ENCODE measurements around the gene SEPTIN5.
"Not testable (repeated sequence)": the region's sequence is repeated elsewhere in the genome, so short reads cannot be mapped to it uniquely, and the experiment has no call there.

SEPTIN5 gene

DNA sequence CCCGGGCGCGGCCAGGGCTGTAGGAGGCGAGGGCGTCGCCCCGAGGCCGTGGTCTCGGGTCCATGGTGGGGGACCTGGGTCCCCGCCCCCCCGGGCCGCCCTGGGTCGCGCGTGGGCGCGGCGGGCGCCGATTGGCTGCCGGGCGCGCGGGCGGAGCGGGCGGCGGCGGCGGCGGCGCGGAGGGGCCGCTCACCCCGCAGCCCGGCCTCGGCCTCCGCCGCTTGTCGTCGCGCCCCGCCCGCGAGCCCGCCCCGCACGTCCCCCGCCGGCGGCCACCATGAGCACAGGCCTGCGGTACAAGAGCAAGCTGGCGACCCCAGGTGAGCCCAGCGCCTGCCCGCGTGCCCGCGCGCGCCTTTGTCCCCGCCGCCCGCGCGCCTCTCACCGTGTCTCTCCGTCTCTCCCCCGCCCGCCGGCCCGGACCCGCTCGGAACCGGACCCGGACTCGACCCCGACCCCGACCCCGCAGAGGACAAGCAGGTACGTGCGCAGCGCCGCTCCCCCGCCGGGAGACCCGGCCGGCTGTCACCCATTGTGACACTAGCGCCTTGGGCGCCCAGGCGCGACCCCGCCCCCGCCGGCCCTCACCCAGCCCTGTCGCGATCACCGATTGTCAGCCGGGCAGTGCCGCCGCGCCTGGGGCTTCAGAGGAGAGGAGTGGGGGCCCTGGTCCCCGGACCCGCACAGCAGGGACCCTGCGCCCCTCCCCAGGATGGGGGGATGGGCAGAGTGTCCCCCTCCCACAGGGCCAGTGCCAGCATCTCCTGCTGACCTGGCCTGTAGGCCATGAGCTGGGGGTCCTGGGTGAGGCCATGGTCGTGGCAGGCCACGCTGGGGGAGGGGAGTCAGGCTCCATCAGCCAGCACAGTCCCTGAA, at the start of gene SEPTIN5:
TSS of gene SEPTIN5 (plus strand) at position 192 of the 876 bp plus-strand sequence. CDS start at position 278, 86 bp downstream.
- in situ Hi-C loops (cut with MboI; ENCODE audit: low sequenced_read_pairs): loop anchor here (10.0 kb wide), 1 partner anchor 60 kb away; no protein-coding TSS in a partner anchor

DNA sequence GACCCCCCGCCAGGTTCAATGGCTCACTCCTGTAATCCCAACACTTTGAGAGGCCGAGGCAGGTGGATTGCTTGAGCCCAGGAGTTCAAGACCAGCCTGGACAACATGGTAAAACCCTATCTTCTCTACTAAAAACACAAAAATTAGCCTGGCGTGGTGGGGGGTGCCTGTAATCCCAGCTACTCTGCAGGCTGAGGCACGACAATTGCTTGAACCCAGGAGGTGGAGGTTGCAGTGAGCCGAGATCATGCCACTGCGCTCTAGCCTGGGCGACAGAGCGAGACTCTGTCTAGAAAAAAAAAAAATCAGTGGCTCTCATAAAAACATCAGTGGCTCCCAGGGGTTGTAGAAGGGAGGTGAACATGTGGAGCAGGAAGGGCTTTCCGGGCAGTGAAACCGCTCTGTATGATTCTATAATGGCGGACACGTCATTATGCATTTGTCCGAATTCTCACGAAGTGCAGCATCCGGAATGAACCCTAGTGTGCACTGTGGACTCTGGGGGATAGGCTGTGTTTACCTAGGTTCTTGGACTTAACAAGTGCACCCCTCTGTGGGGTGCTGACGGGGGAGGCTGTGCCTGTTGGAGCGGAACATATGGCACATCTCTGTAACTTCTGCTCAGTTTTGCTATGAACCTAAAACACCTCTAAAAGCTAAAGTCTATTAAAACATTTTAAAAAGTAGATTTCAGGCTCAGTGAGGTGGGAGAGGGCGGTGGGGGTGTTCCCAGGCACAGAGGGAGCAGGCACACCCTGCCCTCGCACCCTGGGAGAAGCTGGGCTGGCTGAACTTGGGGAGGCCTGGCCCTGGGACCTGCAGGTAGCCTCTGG, 49.1 kb upstream of the SEPTIN5 start:
- in situ Hi-C loops (cut with MboI; ENCODE audit: low sequenced_read_pairs): no loop called here

DNA sequence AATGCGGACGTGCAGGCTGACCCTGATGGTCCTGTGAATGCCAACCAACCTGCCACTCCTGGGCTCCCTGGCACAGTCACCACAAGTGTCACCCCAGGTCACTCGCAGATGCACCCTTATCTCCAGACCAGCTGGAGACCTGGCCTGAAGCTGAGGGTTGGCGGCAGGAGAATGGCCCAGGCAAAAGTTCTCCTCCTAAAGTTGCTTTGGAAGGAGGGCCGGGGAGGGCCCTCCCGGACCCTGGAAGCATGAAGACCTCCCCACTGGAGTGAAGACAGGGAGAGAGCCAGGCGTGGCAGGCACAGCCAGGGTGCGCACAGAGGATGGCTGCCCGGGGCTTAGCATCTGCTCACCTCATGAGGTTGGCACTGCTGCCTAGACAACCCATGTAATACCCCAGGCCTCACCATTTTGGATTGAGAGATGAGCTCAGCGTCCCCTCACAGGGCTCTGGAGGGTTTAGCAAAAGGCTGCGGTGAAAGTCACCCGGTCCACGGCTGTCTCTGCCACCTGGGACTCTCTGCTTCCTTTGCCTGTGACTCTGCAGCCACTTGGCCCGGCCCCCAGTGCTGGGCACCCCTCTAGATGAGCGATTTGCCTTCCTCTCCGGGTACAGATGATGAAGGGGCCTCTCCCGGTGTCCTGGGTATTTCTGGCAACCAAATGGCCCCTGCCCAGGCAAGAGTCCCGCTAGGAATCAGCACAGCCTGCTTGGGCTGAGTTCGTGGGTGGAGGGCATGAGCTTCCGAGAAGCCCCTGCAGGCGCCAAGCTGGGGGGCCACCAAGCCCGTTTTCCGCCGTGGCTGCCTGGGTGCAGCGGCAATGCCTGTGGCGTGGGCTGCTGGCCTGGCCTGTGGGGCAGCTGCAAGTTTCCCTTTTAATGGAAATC, 48.3 kb upstream of the SEPTIN5 start:
- in situ Hi-C loops (cut with MboI; ENCODE audit: low sequenced_read_pairs): no loop called here

DNA sequence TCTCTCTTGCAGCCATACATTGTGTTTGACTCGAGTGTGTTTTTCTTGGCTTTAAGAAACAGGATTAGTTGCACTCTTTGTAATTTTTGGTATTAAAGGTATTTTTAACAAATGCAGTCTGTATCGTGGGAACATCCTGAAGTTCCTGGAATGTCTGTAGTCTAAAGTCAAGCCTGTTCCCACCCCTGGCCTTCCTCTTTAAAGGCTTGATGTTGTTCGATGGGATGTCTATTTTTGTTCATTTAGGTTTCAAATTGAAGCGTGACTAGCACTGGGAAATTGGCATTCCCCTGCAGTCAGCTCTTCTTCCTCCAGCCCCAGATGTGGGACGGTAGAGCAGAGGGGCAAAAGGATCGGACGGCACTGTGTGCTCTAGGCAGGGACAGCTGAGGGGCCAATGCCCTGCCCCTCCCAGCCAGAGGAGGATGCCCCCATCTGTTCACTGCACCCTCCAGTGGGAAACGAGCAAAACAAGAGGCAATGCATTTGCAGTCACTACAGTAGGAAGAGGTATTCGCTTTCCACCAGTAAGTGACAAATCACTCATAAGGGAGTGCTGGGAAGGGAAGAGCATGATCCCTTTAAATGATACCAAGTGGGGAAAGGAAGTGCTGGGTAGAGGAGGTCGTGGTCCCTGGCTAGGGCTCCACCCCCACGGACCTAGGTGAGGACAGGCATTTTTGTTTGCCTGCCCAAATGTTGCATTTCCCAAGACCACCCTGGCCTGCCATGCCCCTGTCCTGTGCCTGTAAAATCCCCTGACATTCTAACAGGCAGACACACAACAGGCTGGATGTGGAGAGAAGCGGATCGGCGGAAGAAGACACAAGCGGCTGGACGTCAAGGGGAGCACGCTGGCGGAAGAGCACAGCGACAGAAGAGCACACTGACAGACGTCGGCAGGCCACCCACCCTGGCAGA, 47.4 kb upstream of the SEPTIN5 start:
- in situ Hi-C loops (cut with MboI; ENCODE audit: low sequenced_read_pairs): no loop called here

DNA sequence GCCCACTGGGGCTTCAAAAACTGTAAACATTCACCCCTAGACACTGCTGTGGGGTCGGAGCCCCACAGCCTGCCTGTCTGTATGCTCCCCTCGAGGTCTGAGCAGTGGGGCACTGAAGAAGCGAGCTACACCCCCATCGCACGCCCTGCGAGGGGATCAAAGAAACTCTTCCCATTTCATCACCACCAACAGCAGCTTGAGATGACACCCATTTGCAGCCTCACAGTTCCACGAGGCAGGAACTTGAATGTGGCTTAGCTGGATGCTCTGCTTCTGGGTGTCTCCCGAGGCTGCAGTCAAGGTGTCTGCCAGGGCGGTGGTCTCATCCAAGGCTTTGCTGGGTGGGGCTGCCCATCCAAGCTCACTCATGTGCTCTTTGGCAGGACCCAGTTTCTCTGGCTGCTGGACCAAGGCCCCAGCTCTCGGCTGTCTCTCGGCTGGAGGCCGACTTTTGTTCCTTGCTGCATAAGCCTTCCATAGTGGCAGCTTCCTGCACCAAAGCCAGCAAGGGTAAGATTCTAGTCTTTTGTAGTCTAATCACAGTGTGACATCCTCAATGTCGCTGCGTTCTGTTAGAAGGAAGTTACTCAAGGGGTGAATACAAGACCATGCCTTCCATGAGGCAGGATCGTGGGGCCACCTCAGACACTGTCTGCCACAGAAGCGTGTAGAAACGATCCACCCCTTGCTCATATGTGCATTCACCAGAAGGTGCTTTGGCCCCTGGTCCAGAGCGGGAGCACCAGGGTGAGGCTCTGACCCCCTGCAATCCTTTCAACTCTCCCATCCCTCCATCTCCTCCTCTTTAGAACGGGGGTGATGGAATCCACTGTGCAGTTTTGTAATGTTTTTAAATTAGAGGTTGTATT, 46.2 kb upstream of the SEPTIN5 start:
- in situ Hi-C loops (cut with MboI; ENCODE audit: low sequenced_read_pairs): no loop called here

DNA sequence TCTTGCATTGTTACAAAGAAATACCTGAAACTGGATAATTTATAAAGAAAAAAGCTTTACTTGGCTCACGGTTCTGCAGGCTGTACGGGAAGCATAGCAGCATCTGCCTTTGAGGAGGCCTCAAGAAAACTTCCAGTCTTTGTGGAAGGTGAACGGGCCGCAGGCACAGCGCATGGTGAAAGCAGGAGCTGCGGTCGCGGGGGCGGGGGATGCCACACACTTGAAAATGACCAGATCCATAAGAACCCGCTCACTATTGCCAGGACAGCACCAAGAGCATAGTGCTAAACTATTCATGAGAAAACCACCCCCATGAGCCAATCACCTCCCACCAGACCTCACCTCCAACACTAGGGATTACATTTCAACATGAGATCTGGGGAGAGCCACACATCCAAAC, 45.6 kb upstream of the SEPTIN5 start:
- in situ Hi-C loops (cut with MboI; ENCODE audit: low sequenced_read_pairs): no loop called here

DNA sequence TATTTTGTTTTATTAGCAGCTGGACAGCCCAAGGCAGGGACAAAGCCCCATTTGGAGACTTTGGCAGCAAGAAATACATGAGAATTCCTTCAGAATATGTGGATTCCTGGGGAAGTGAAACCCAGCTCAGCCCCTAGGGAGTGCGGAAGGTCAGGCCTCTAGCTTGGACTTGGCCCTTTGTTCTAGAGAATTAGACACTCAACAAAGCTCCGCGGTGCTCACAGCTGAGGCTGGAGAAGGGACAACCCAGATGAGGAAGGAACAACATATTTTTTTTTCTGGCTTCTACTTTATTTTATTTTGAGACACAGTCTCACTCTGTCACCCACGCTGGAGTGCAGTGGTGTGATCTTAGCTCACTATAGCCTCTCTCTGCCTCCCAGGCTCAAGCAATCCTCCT, 44.7 kb upstream of the SEPTIN5 start:
- in situ Hi-C loops (cut with MboI; ENCODE audit: low sequenced_read_pairs): no loop called here

DNA sequence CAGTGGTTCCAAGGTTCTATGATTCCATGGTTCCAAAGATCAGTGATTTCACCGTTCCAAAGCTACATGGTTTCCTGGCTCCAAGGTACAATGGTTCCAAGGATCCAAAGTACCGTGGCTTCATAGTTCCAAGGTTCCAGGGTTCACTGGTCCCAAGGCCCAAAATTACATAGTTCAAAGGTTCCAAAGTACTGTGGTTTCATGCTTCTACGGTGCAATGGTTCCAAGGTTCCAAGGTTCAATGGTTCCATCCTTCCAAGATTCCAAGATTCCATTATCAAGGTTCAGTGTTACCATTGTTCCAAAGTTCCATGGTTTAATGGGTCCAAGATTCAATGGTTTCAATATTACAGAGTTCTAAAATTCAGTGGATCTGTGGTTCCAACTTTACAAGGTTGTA, 43.0 kb upstream of the SEPTIN5 start:
- in situ Hi-C loops (cut with MboI; ENCODE audit: low sequenced_read_pairs): no loop called here

DNA sequence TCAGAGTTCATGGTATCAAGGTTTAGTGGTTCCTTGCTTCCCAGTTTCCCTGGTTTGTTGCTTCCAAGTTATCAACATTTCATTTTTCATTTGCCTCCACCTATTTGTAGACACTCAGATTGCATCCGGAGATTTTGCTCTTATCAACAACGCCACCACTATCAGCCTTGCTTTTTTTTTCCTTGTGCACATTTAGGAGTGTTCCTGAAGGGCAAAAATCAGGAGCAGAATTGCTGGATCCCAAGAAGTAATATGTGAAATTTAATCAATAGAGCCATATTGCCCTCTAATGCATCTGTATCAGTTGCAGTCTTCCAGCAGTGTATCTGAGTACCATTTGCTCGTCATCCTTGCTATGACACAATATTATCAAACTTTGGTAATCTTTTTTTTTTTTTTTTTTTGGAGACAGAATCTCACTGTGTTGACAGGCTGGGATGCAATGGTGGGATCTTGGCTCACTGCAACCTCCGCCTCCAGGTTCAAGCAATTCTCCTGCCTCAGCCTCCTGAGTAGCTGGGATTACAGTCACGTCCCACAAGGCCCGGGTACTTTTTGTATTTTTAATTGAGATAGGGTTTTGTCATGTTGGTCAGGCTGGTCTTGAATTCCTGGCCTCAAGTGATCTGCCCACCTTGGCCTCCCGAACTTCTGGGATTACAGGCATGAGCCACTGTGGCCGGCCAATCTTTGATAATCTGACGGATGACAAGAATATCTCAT, 42.1 kb upstream of the SEPTIN5 start:
- in situ Hi-C loops (cut with MboI; ENCODE audit: low sequenced_read_pairs): no loop called here

DNA sequence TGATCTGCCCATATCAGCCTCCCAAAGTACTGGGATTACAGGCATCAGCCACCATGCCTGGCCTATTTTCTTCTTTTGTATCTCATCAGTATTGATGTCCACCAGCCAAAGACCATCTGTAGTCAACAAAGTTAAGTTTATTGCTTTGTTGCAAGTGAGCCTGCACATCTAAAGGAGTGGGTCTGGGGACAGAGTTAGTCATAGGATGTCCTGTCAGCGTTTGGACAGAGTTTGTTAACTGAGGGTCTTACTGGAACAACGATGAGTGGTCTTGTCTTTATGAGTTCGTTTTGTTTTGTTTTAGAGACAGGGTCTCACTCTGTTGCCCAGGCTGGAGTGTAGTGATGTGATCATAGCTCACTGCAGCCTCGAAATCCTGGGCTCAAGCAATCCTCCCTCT, 40.6 kb upstream of the SEPTIN5 start:
- in situ Hi-C loops (cut with MboI; ENCODE audit: low sequenced_read_pairs): no loop called here

DNA sequence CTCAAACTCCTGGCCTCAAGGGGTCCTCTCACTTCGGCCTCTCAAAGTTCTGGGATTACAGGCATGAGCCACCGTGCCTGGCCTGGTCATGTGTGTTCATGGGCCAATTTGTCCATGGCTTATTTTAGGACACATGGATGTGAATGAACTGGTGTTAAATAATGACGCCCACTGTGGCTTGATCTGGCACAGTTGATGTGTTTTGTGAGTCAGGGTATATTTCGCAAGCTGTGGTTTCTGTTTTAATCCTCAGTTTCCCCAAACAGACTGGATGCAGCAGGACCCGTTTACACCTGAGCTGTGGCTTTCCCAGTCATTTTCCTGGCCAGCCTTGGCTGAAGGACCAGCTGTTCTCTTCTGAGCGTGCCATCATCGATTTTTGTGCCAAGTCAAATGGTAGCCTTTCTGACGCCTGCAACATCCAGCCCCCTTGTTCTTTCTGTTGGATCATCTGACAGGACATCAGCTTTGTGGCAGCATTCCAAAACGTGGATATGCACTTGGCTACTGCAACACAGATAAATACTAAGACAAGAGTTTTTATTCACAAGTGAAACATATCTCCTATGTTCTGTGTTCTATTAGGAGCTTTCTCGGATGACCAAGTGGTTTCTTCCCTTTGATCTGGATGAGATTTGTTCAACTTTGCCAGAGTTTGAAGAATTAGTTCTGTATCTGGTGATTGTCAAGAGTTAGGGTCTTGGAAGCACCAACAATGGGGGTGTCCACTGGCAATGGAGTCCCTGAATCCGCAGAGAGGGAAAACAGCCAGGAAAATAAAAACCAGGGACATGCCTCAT, 40.0 kb upstream of the SEPTIN5 start:
- in situ Hi-C loops (cut with MboI; ENCODE audit: low sequenced_read_pairs): no loop called here

DNA sequence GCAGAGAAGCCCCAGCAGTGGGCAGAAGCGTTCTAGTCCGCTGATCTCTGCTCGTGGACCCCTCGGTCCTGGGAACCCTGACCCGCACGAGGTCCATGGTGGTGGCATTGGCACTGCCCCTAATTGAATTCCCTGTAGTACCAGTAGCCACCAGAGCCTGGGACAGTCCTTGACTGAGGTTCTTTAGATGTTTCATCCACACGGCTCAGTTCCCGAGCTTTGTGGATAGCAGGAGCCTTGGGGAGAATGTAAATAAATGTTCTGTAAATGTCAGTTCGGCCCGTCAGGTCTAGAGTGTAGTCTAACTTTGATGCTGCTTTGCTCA, 39.4 kb upstream of the SEPTIN5 start:
- in situ Hi-C loops (cut with MboI; ENCODE audit: low sequenced_read_pairs): no loop called here

DNA sequence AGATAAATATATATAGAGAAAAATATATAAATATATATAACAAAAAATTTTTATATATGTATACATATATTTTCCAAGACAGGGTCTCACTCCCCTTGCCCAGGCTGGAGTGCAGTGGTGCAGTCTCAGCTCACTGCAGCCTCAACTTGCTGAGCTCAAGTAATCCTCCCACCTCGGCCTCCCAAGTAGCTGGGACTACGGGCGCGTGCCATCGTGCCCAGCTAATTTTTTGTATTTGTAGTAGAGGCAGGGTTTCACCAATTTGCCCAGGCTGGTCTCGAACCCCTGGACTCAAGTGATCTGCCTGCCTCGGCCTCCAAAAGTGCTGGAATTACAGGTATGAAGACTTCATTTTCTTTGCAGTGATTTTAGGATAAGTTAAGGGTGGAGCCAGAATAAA, 38.9 kb upstream of the SEPTIN5 start:
- in situ Hi-C loops (cut with MboI; ENCODE audit: low sequenced_read_pairs): no loop called here

DNA sequence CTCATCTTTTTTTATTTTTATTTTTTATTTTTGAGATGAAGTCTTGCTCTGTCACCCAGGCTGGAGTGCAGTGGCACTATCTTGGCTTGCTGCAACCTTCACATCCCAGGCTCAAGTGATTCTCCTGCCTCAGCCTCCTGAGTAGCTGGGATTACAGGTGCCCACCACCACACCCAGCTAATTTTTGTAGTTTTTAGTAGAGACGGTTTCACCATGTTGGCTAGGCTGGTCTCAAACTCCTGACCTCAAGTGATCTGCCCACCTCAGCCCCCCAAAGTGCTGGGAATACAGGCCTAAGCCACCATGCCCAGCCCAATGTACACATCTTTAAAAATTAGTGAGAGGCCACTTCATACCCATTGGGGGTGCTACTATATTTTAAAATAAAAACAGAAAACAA, 37.9 kb upstream of the SEPTIN5 start:
- in situ Hi-C loops (cut with MboI; ENCODE audit: low sequenced_read_pairs): not testable (repeated sequence)

DNA sequence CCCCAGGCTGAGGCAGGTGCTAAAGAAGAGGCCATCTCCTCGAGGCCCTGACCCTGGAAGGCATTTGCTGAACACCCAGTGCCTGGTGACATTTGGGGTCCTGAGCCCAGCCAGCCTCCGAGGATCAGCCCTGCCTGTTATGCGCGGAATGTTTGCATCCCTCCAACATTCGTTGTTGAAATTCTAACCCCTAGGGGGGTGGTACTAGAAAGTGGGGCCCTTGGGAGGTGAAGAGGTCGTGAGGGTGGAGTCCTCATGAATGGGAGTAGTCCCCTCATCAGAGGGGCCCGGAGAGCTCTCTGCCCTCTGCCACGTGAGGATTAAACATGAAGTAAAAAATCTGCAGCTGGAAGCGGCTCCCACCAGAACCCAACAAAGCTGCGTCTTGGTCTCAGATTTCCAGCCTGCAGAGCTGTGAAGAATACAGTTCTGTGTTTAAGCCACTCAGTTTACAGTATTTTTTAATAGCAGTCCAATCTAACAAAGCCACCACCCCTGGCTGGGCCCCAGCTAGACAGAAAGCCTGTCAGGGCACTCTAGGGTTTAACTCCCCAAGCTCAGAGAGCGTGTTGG, 35.3 kb upstream of the SEPTIN5 start:
- in situ Hi-C loops (cut with MboI; ENCODE audit: low sequenced_read_pairs): no loop called here

DNA sequence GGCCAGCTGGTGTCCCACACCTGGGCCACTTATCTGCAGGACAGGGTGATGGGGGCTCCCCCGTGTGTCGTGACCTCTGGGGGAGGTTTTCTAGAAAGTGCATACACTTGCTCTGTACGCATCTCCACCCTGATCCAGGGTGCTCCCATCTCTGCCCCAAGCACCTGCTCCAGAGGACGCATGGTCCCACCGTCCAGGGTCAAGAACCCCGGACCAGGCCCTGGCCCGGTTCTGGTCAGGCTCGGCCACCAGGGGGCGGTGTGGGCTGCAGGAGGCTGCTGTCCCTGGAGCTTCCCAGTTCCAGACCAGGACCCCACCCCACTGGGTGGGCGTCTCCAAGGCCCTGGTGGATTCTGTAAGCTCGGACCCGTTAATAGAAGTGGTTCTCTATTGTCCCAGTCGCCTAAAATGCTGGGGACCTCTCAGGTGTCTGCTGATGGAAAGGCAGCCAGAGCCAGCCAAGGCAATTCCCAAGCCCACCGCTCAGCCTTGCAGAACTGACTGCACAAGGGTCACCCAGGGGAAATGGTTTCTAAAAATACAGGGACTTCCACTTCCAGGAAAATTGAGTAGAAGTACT, 34.7 kb upstream of the SEPTIN5 start:
- in situ Hi-C loops (cut with MboI; ENCODE audit: low sequenced_read_pairs): no loop called here

DNA sequence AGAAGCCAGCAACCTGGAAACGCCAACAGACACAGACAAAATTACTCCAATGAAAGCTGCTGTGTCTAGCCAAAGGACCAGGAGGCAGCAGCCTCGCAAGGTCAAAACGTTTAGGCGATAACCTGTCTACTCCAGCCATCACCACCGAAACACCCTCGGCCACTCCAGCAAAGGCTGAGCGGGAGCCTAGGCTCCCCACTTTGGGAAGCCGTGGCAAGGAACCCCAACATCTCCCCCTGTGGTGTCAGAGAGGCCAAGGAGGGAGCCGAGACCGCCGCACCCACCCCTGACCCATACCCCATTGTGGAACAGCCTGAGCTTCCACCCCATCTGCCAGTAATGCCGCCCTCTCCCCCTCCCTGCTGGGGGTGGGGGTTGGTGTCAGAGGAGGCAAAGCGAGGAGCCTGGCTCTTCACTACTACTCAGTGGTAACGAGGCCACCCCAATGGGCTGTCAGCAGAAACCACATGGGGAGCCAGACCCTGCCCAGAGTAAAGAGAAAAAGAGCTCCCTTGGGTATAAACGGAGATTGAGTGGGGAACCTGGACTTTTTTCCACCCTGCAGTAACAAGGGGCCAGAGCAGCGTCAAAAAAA, 33.9 kb upstream of the SEPTIN5 start:
- in situ Hi-C loops (cut with MboI; ENCODE audit: low sequenced_read_pairs): no loop called here
